B cell (primary cell): ENCODE measurements around the gene TADA3. TPM values are rescaled to one million over a fixed set of nuclear protein-coding genes. Genes with fewer than 3 reads are reported as not detected.
A peak's percentile ranks its signal among the peaks of the same experiment; 100 is the strongest.

ENCODE experiments used
- ATAC-seq: fragments of 200-7000 bp; cut with Tn5 transposase; one replicate; pipeline ENCODE4 v1.10.0; 2021; ENCODE audit warnings: low read depth, mild to moderate bottlenecking, moderate number of reproducible peaks, moderate library complexity
- CTCF ChIA-PET: fragments of 350-600 bp; sonication (Branson Sonifier 250); formaldehyde crosslinking; loops from one replicate; lab custom pipeline; 2021; ENCODE audit warnings: antibody characterized with exemption, inconsistent platforms; lab: Charles Lee
- POLR2A ChIA-PET: fragments of 350-600 bp; sonication (Branson Sonifier 250); formaldehyde crosslinking; loops from one replicate; lab custom pipeline; 2021; ENCODE audit warnings: antibody characterized with exemption; lab: Charles Lee
- DNase-seq: peaks from one replicate; pipeline ENCODE4 v3.0.0; 2013
- H2AFZ ChIP-seq: 2 replicates; pipeline ENCODE4 v1.6.1; 2012; ENCODE audit warnings: mild to moderate bottlenecking, low read depth, low read length; ENCODE audit not compliant: insufficient read depth, poor library complexity, severe bottlenecking
- H3K27ac ChIP-seq, 2 donors: 1 replicate in 1 of 2; 2 replicates in 1 of 2; pipeline ENCODE4 v1.5.1; 2012 to 2013; ENCODE audit warnings: low read length in 2 of 2, mild to moderate bottlenecking in 2 of 2, moderate library complexity in 1 of 2
- H3K27me3 ChIP-seq, 4 experiments: fragments of 200-600 bp in 1 of 4; sonication (generic) in 1 of 4; replicated peaks in 1 of 4; 1 replicate in 2 of 4; 2 replicates in 2 of 4; pipeline versions ENCODE4 v1.6.1 to v1.7.0; 2013 to 2016; ENCODE audit warnings: low read length in 3 of 4, mild to moderate bottlenecking in 2 of 4, mixed read lengths in 1 of 4, moderate library complexity in 1 of 4; ENCODE audit not compliant: insufficient read depth in 4 of 4, control insufficient read depth in 3 of 4; ENCODE audit errors: control extremely low read depth in 1 of 4
- H3K36me3 ChIP-seq, 2 experiments: replicated peaks in 1 of 2; 1 replicate in 1 of 2; 2 replicates in 1 of 2; pipeline versions ENCODE4 v1.6.1 to v1.7.1; 2013; ENCODE audit warnings: low read length in 1 of 2; ENCODE audit not compliant: insufficient read depth in 2 of 2, control insufficient read depth in 1 of 2; ENCODE audit errors: control extremely low read depth in 1 of 2, extremely low read depth in 1 of 2
- H3K4me1 ChIP-seq, 2 donors: fragments of 200-600 bp in 1 of 2; sonication (generic) in 1 of 2; 1 replicate in 1 of 2; 2 replicates in 1 of 2; pipeline versions ENCODE4 v1.5.1 to v1.6.1; 2013 to 2017; ENCODE audit warnings: low read length in 2 of 2; ENCODE audit not compliant: control insufficient read depth in 2 of 2, insufficient read depth in 2 of 2
- H3K4me2 ChIP-seq: replicated peaks from 2 replicates; pipeline ENCODE3; 2012; ENCODE audit warnings: mild to moderate bottlenecking, low read depth, low read length; ENCODE audit not compliant: poor library complexity, severe bottlenecking
- H3K4me3 ChIP-seq, 5 experiments: fragments of 200-600 bp in 1 of 5; sonication (generic) in 1 of 5; 1 replicate in 3 of 5; 2 replicates in 2 of 5; pipeline versions ENCODE4 v1.5.1 to v1.7.0; 2011 to 2016; ENCODE audit warnings: low read length in 4 of 5, mild to moderate bottlenecking in 4 of 5, low read depth in 2 of 5, control low read depth in 1 of 5, moderate library complexity in 1 of 5; ENCODE audit not compliant: insufficient read depth in 1 of 5; ENCODE audit errors: control extremely low read depth in 1 of 5, extremely low read depth in 1 of 5
- H3K79me2 ChIP-seq: fragments of 200-600 bp; sonication (generic); one replicate; pipeline ENCODE4 v1.6.0; 2016; ENCODE audit warnings: low read length; ENCODE audit not compliant: control insufficient read depth, insufficient read depth
- H3K9ac ChIP-seq: fragments of 200-600 bp; sonication (generic); 2 replicates; pipeline ENCODE4 v1.6.1; 2017; ENCODE audit warnings: mild to moderate bottlenecking, low read length, moderate library complexity
- H3K9me3 ChIP-seq, 3 donors: one replicate each; pipeline versions ENCODE4 v1.6.1 to v1.7.1; 2013; ENCODE audit warnings: low read length in 2 of 3; ENCODE audit not compliant: control insufficient read depth in 2 of 3, insufficient read depth in 1 of 3; ENCODE audit errors: control extremely low read depth in 1 of 3
- H4K20me1 ChIP-seq: 2 replicates; pipeline ENCODE4 v1.6.0; 2012; ENCODE audit warnings: mild to moderate bottlenecking, low read length; ENCODE audit not compliant: insufficient read depth, control insufficient read depth, poor library complexity, severe bottlenecking
- H3K27ac Mint-ChIP-seq: one replicate; pipeline ENCODE4 v1.8.0; 2021; ENCODE audit warnings: mixed read lengths
- H3K27me3 Mint-ChIP-seq: one replicate; pipeline ENCODE4 v1.8.0; 2021; ENCODE audit warnings: mixed read lengths
- H3K4me1 Mint-ChIP-seq: one replicate; pipeline ENCODE4 v1.8.0; 2021; ENCODE audit warnings: mixed read lengths
- H3K4me3 Mint-ChIP-seq: one replicate; pipeline ENCODE4 v1.8.0; 2021; ENCODE audit warnings: mixed read lengths
- H3K9me3 Mint-ChIP-seq: one replicate; pipeline ENCODE4 v1.8.0; 2022; ENCODE audit warnings: mixed read lengths; ENCODE audit not compliant: insufficient read depth
- CTCF ChIP-seq: fragments of 200-600 bp; IDR thresholded peaks from one replicate; pipeline ENCODE4 v1.8.0; 2022; ENCODE audit warnings: antibody characterized with exemption, mild to moderate bottlenecking
- EZH2 ChIP-seq: IDR thresholded peaks from 2 replicates; pipeline ENCODE4 v1.6.1; 2012; ENCODE audit warnings: borderline replicate concordance, low read depth, mild to moderate bottlenecking, moderate library complexity, low read length; ENCODE audit not compliant: insufficient read depth, poor library complexity, severe bottlenecking
- WGBS: methylation state at CpG from one replicate; pipeline ENCODE4 v1.1.5; 2013; ENCODE audit warnings: missing lambda C conversion rate; ENCODE audit not compliant: insufficient coverage; 5-methylcytosine and 5-hydroxymethylcytosine counted together
- intact Hi-C: fragments of 100-400 bp; cut with micrococcal nuclease; formaldehyde crosslinking; loops from one replicate; pipeline ENCODE4 v1.10.0; 2022
- polyA minus RNA-seq: library from RNA; depleted of rRNA, polyadenylated mRNA; stranded (reverse); fragments of >200 nt; gene quantifications from 2 replicates; pipeline ENCODE4 v1.2.3, GENCODE V29; 2012
- polyA plus RNA-seq: library from polyadenylated mRNA; depleted of rRNA; stranded (reverse); fragments of >200 nt; gene quantifications from 2 replicates; pipeline ENCODE4 v1.2.3, GENCODE V29; 2012
- total RNA-seq, 2 donors: library from RNA; stranded (reverse); fragments of 120-200 nt in 1 of 2; gene quantifications; 1 replicate in 1 of 2; 2 replicates in 1 of 2; pipeline versions ENCODE4 v1.2.3 to v1.2.4, GENCODE V29; 2013 to 2022

TADA3 gene, protein sequence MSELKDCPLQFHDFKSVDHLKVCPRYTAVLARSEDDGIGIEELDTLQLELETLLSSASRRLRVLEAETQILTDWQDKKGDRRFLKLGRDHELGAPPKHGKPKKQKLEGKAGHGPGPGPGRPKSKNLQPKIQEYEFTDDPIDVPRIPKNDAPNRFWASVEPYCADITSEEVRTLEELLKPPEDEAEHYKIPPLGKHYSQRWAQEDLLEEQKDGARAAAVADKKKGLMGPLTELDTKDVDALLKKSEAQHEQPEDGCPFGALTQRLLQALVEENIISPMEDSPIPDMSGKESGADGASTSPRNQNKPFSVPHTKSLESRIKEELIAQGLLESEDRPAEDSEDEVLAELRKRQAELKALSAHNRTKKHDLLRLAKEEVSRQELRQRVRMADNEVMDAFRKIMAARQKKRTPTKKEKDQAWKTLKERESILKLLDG
- 43.4 and 45.6 TPM in 2 replicates for total RNA-seq
- total RNA-seq (2013) = 53.9 TPM
- 42.5 and 45.4 TPM in 2 replicates for polyA plus RNA-seq
- 44.7 and 50.0 TPM in 2 replicates for polyA minus RNA-seq

GRCh38 chr3:9792405-9793160, at the start of gene TADA3, which contains the start of gene ARPC4:
Gene TADA3 (minus strand): TSS chr3:9792473. CDS start chr3:9791466, 1,007 bp downstream.
Gene ARPC4 (plus strand): TSS chr3:9793082. CDS start chr3:9793122, 40 bp downstream.
- 0% methylated on average over 65 of the region's 65 CpGs for WGBS
- Mint-ChIP-seq H3K27ac (peak within 1 kb of the TSS; percentile 100), H3K4me1 (peaks cover 57% of the 10 kb centered on the region), H3K4me3 (peak within 1 kb of the TSS; percentile 99), H3K27me3 (no peaks in the 10 kb centered on the region), H3K9me3 (no peaks in the 10 kb centered on the region)
- DNase-seq = peak; percentile 99
- H3K9me3 ChIP-seq = no peaks in the 10 kb centered on the region
- TF ChIP-seq CTCF = no peak
- no peak for TF ChIP-seq EZH2
- CTCF ChIA-PET = interaction anchor here (0.6 to 1.4 kb wide), 14 partner anchors 11 to 946 kb away, joined by 3 to 17 read pairs (median 4); partner anchors contain the start of genes OGG1 and TTLL3
- intact Hi-C loops = loop anchor here (1.0 to 2.0 kb wide), 10 partner anchors 12 to 529 kb away; partner anchors contain the start of genes BRPF1, CRELD1, JAGN1 and RPUSD3
- H3K4me3 ChIP-seq = peak within 1 kb of the TSS; percentile 78 to 99 (median 94)
- H3K4me1 ChIP-seq = peaks cover 51 to 63% of the 10 kb centered on the region in 2 donors
- peaks cover 69% of the 10 kb centered on the region for H3K79me2 ChIP-seq
- H3K36me3 ChIP-seq = peaks cover 8 to 36% of the 10 kb centered on the region in 2 experiments
- no peaks in the 10 kb centered on the region for H3K27me3 ChIP-seq
- H2AFZ ChIP-seq = peak within 1 kb of the TSS; percentile 96
- peak within 1 kb of the TSS; percentile 98 for H3K9ac ChIP-seq
- H4K20me1 ChIP-seq = peaks cover 38% of the 10 kb centered on the region
- peak within 1 kb of the TSS; percentile 93 to 99 for H3K27ac ChIP-seq
- POLR2A ChIA-PET = interaction anchor here (0.5 to 1.6 kb wide), 22 partner anchors 10 to 529 kb away, joined by 3 to 39 read pairs (median 5); partner anchors contain the start of genes BRPF1, CRELD1, EMC3 and FANCD2
- peak; percentile 77 for ATAC-seq
- peak within 1 kb of the TSS; percentile 98 for H3K4me2 ChIP-seq
